Measurements from ENCODE around the gene CHADL. TPM values are rescaled to one million over a fixed set of nuclear protein-coding genes. Genes with fewer than 3 reads are reported as not detected.

Gene CHADL
- total and polyA plus RNA-seq, 9 of the 15 experiments (the other 6 are each of a cell fraction or from before 2014, with no cell fraction given): not detected

- TF ChIP-seq CEBPG (CRISPR knock-in tag; IDR thresholded peaks at IDR 0.05) (no peak), CEBPG (tag; conservative IDR thresholded peaks at IDR 0.05 in 1 of 2, IDR thresholded peaks at IDR 0.05 in 1 of 2) (no peak), PKNOX1 (IDR thresholded peaks at IDR 0.05) (peak; percentile 41; the same call in 1 of the 2 replicates), GTF2F1 (IDR thresholded peaks at IDR 0.05; ENCODE audit: low read depth, low read length) (no peak), ZBTB43 (CRISPR knock-in tag; IDR thresholded peaks at IDR 0.05) (no peak), GATAD2B (IDR thresholded peaks at IDR 0.05; ENCODE audit: borderline replicate concordance) (peak; percentile 11; the same call in 1 of the 2 replicates), NCOA1 (IDR thresholded peaks at IDR 0.05; ENCODE audit: low read depth) (peak; percentile 60; the same call in 1 of the 2 replicates), DPF2 (IDR thresholded peaks at IDR 0.05) (peak; percentile 72), ELF1 (tag; IDR thresholded peaks at IDR 0.05) (no peak), ETV1 (tag; conservative IDR thresholded peaks at IDR 0.05; ENCODE audit: low read depth) (peak; percentile 62), FOXO4 (CRISPR knock-in tag; IDR thresholded peaks at IDR 0.05) (no peak), HIVEP1 (CRISPR knock-in tag; IDR thresholded peaks at IDR 0.05) (no peak), ZNF436 (CRISPR knock-in tag; IDR thresholded peaks at IDR 0.05) (no peak), MBD2 (IDR thresholded peaks at IDR 0.05; ENCODE audit: borderline replicate concordance, low read depth) (no peak), GTF2A2 (tag; IDR thresholded peaks at IDR 0.05) (no peak), TAL1 (IDR thresholded peaks at IDR 0.05) (no peak), TRIM28 (IDR thresholded peaks at IDR 0.05) (no peak), PHF21A (IDR thresholded peaks at IDR 0.05; ENCODE audit: borderline replicate concordance, low read depth) (no peak), PHF8 (IDR thresholded peaks at IDR 0.05; ENCODE audit: borderline replicate concordance, low read length) (no peak; the same call in 1 of the 2 replicates), ZSCAN29 (IDR thresholded peaks at IDR 0.05) (no peak), CBX1 (IDR thresholded peaks at IDR 0.05; ENCODE audit: low read depth) (no peak), ESRRB (CRISPR knock-in tag; IDR thresholded peaks at IDR 0.05; ENCODE audit: borderline replicate concordance) (no peak), LEF1 (IDR thresholded peaks at IDR 0.05) (no peak), KAT2B (IDR thresholded peaks at IDR 0.05; ENCODE audit: low read depth, low read length) (no peak), VEZF1 (CRISPR knock-in tag; IDR thresholded peaks at IDR 0.05) (no peak), CREM (IDR thresholded peaks at IDR 0.05; ENCODE audit: low read depth) (no peak), ZNF57 (CRISPR knock-in tag; IDR thresholded peaks at IDR 0.05) (no peak), CBX3 (IDR thresholded peaks at IDR 0.05; ENCODE audit: borderline replicate concordance in 1 of 2, low read length in 2 of 2) (no peak)
Observed at GRCh38 chr22:41286639-41287091, 45.9 kb upstream of the CHADL start (continued).
